Measurements from ENCODE around the gene KCNV2. TPM values are rescaled to one million over a fixed set of nuclear protein-coding genes. Genes with fewer than 3 reads are reported as not detected.

The KCNV2 gene
- total and polyA plus RNA-seq, 3 experiments from 2014 or later: not detected

GRCh38 chr9:2729721-2730120 is 12.4 kb downstream of the KCNV2 start:
- H3K27ac ChIP-seq (ENCODE audit: low read depth, low read length): no peak overlapping the region
- Mint-ChIP-seq H3K27ac (no peak overlapping the region), H3K27me3 (no peaks in the 10 kb centered on the region), H3K4me3 (no peak overlapping the region), H3K9me3 (no peaks in the 10 kb centered on the region), H3K36me3 (peaks cover 0 to 4% (median 0%) of the 10 kb centered on the region in 3 donors), H3K4me1 (peaks cover 0 to 2% (median 0%) of the 10 kb centered on the region in 3 donors)
- ChIA-PET POLR2A (no interaction called here), CTCF (interaction anchor here (0.7 kb wide), 2 partner anchors 11 to 44 kb away, joined by 3 to 4 read pairs; no protein-coding TSS in a partner anchor)
- no peaks in the 10 kb centered on the region for H3K4me1 ChIP-seq (ENCODE audit: insufficient read depth, low read length)
- no peaks in the 10 kb centered on the region for H3K27me3 ChIP-seq (ENCODE audit: insufficient read depth, low read length, poor library complexity, severe bottlenecking)
- no peak for DNase-seq
- no peak overlapping the region for H3K4me3 ChIP-seq (ENCODE audit: low read length)
- no peaks in the 10 kb centered on the region for H3K9me3 ChIP-seq (ENCODE audit: low read length)
- H3K36me3 ChIP-seq (ENCODE audit: insufficient read depth, low read length): no peaks in the 10 kb centered on the region

GRCh38 chr9:2730971-2731370 is 13.7 kb downstream of the KCNV2 start:
- Mint-ChIP-seq H3K27me3 (no peaks in the 10 kb centered on the region), H3K27ac (peak overlapping the region in 1 of 8 donors; percentile 38), H3K4me3 (no peak overlapping the region), H3K4me1 (peaks cover 0 to 2% (median 0%) of the 10 kb centered on the region in 3 donors), H3K36me3 (peaks cover 0 to 5% (median 3%) of the 10 kb centered on the region in 3 donors), H3K9me3 (no peaks in the 10 kb centered on the region)
- POLR2A ChIA-PET: no interaction called here
- Histone ChIP-seq H3K36me3 (ENCODE audit: insufficient read depth, low read length) (no peaks in the 10 kb centered on the region), H3K27ac (ENCODE audit: low read depth, low read length) (no peak overlapping the region), H3K27me3 (ENCODE audit: insufficient read depth, low read length, poor library complexity, severe bottlenecking) (no peaks in the 10 kb centered on the region), H3K4me3 (ENCODE audit: low read length) (no peak overlapping the region), H3K9me3 (ENCODE audit: low read length) (no peaks in the 10 kb centered on the region), H3K4me1 (ENCODE audit: insufficient read depth, low read length) (no peaks in the 10 kb centered on the region)
- CTCF ChIA-PET: no interaction called here
- no peak for DNase-seq

GRCh38 chr9:2732492-2732891 is 15.2 kb downstream of the KCNV2 start:
- Histone ChIP-seq H3K36me3 (ENCODE audit: insufficient read depth, low read length) (no peaks in the 10 kb centered on the region), H3K4me3 (ENCODE audit: low read length) (no peak overlapping the region), H3K27ac (ENCODE audit: low read depth, low read length) (no peak overlapping the region), H3K9me3 (ENCODE audit: low read length) (no peaks in the 10 kb centered on the region), H3K27me3 (ENCODE audit: insufficient read depth, low read length, poor library complexity, severe bottlenecking) (no peaks in the 10 kb centered on the region), H3K4me1 (ENCODE audit: insufficient read depth, low read length) (no peaks in the 10 kb centered on the region)
- POLR2A ChIA-PET: no interaction called here
- H3K27me3 Mint-ChIP-seq: no peaks in the 10 kb centered on the region
- peaks cover 0 to 2% (median 0%) of the 10 kb centered on the region in 3 donors for H3K4me1 Mint-ChIP-seq
- H3K27ac Mint-ChIP-seq: no peak overlapping the region
- H3K36me3 Mint-ChIP-seq: peaks cover 0 to 5% (median 3%) of the 10 kb centered on the region in 3 donors
- CTCF ChIA-PET: no interaction called here
- H3K9me3 Mint-ChIP-seq: no peaks in the 10 kb centered on the region
- H3K4me3 Mint-ChIP-seq: no peak overlapping the region
- DNase-seq: no peak

GRCh38 chr9:2740616-2741015 is 23.3 kb downstream of the KCNV2 start:
- Mint-ChIP-seq H3K4me1 (peaks cover 0 to 5% (median 4%) of the 10 kb centered on the region in 3 donors), H3K27ac (no peak overlapping the region), H3K9me3 (no peaks in the 10 kb centered on the region), H3K4me3 (no peak overlapping the region), H3K36me3 (peaks cover 0 to 10% (median 6%) of the 10 kb centered on the region in 3 donors), H3K27me3 (no peaks in the 10 kb centered on the region)
- no peaks in the 10 kb centered on the region for H3K9me3 ChIP-seq (ENCODE audit: low read length)
- POLR2A ChIA-PET: no interaction called here
- no peaks in the 10 kb centered on the region for H3K4me1 ChIP-seq (ENCODE audit: insufficient read depth, low read length)
- CTCF ChIA-PET: interaction anchor here (1.1 kb wide), 1 partner anchor 11 kb away, joined by 4 read pairs; no protein-coding TSS in a partner anchor
- no peaks in the 10 kb centered on the region for H3K36me3 ChIP-seq (ENCODE audit: insufficient read depth, low read length)
- no peaks in the 10 kb centered on the region for H3K27me3 ChIP-seq (ENCODE audit: insufficient read depth, low read length, poor library complexity, severe bottlenecking)
- H3K4me3 ChIP-seq (ENCODE audit: low read length): no peak overlapping the region
- no peak for DNase-seq
- no peak overlapping the region for H3K27ac ChIP-seq (ENCODE audit: low read depth, low read length)

GRCh38 chr9:2741441-2742158 is 24.3 kb downstream of the KCNV2 start:
- Mint-ChIP-seq H3K4me3 (no peak overlapping the region), H3K27ac (no peak overlapping the region), H3K27me3 (no peaks in the 10 kb centered on the region), H3K9me3 (no peaks in the 10 kb centered on the region), H3K36me3 (peaks cover 0 to 14% (median 4%) of the 10 kb centered on the region in 3 donors), H3K4me1 (peaks cover 0 to 5% (median 4%) of the 10 kb centered on the region in 3 donors)
- Histone ChIP-seq H3K9me3 (ENCODE audit: low read length) (no peaks in the 10 kb centered on the region), H3K36me3 (ENCODE audit: insufficient read depth, low read length) (no peaks in the 10 kb centered on the region), H3K27me3 (ENCODE audit: insufficient read depth, low read length, poor library complexity, severe bottlenecking) (no peaks in the 10 kb centered on the region), H3K27ac (ENCODE audit: low read depth, low read length) (no peak overlapping the region), H3K4me1 (ENCODE audit: insufficient read depth, low read length) (no peaks in the 10 kb centered on the region), H3K4me3 (ENCODE audit: low read length) (no peak overlapping the region)
- CTCF ChIA-PET: interaction anchor here (1.1 kb wide), 1 partner anchor 12 kb away, joined by 4 read pairs; no protein-coding TSS in a partner anchor
- DNase-seq: no peak
- POLR2A ChIA-PET: no interaction called here

GRCh38 chr9:2742214-2742613 is 24.9 kb downstream of the KCNV2 start:
- no peak overlapping the region for H3K4me3 ChIP-seq (ENCODE audit: low read length)
- Mint-ChIP-seq H3K27ac (no peak overlapping the region), H3K27me3 (no peaks in the 10 kb centered on the region), H3K9me3 (no peaks in the 10 kb centered on the region), H3K4me3 (no peak overlapping the region), H3K4me1 (peaks cover 0 to 5% (median 4%) of the 10 kb centered on the region in 3 donors), H3K36me3 (peaks cover 0 to 14% (median 4%) of the 10 kb centered on the region in 3 donors)
- H3K36me3 ChIP-seq (ENCODE audit: insufficient read depth, low read length): no peaks in the 10 kb centered on the region
- ChIA-PET POLR2A (no interaction called here), CTCF (no interaction called here)
- no peaks in the 10 kb centered on the region for H3K9me3 ChIP-seq (ENCODE audit: low read length)
- no peak overlapping the region for H3K27ac ChIP-seq (ENCODE audit: low read depth, low read length)
- DNase-seq: no peak
- no peaks in the 10 kb centered on the region for H3K4me1 ChIP-seq (ENCODE audit: insufficient read depth, low read length)
- no peaks in the 10 kb centered on the region for H3K27me3 ChIP-seq (ENCODE audit: insufficient read depth, low read length, poor library complexity, severe bottlenecking)

GRCh38 chr9:2743937-2744529 is 26.7 kb downstream of the KCNV2 start:
- H3K27ac Mint-ChIP-seq: no peak overlapping the region
- Histone ChIP-seq H3K4me3 (ENCODE audit: low read length) (no peak overlapping the region), H3K27me3 (ENCODE audit: insufficient read depth, low read length, poor library complexity, severe bottlenecking) (no peaks in the 10 kb centered on the region), H3K27ac (ENCODE audit: low read depth, low read length) (no peak overlapping the region), H3K4me1 (ENCODE audit: insufficient read depth, low read length) (no peaks in the 10 kb centered on the region), H3K36me3 (ENCODE audit: insufficient read depth, low read length) (no peaks in the 10 kb centered on the region), H3K9me3 (ENCODE audit: low read length) (no peaks in the 10 kb centered on the region)
- no peaks in the 10 kb centered on the region for H3K9me3 Mint-ChIP-seq
- DNase-seq: no peak
- H3K4me1 Mint-ChIP-seq: peaks cover 0 to 5% (median 4%) of the 10 kb centered on the region in 3 donors
- peaks cover 5 to 14% (median 6%) of the 10 kb centered on the region in 3 donors for H3K36me3 Mint-ChIP-seq
- H3K4me3 Mint-ChIP-seq: no peak overlapping the region
- CTCF ChIA-PET: no interaction called here
- POLR2A ChIA-PET: no interaction called here
- no peaks in the 10 kb centered on the region for H3K27me3 Mint-ChIP-seq

GRCh38 chr9:2745560-2746380 is 28.5 kb downstream of the KCNV2 start:
- Mint-ChIP-seq H3K4me3 (no peak overlapping the region), H3K27ac (peak overlapping the region in 2 of 8 donors; percentile 13 to 54), H3K36me3 (peaks cover 22 to 30% (median 23%) of the 10 kb centered on the region in 3 donors)

More at GRCh38 chr9:2745560-2746380, 28.5 kb downstream of the KCNV2 start:
- ChIA-PET POLR2A (no interaction called here), CTCF (no interaction called here)
- H3K27me3 ChIP-seq (ENCODE audit: insufficient read depth, low read length, poor library complexity, severe bottlenecking): no peaks in the 10 kb centered on the region
- H3K4me3 ChIP-seq (ENCODE audit: low read length): no peak overlapping the region
- no peaks in the 10 kb centered on the region for H3K36me3 ChIP-seq (ENCODE audit: insufficient read depth, low read length)
- no peaks in the 10 kb centered on the region for H3K9me3 ChIP-seq (ENCODE audit: low read length)
- no peak overlapping the region for H3K27ac ChIP-seq (ENCODE audit: low read depth, low read length)
- Mint-ChIP-seq H3K4me1 (peaks cover 0 to 5% (median 4%) of the 10 kb centered on the region in 3 donors), H3K27me3 (no peaks in the 10 kb centered on the region), H3K9me3 (peaks cover 0 to 4% (median 2%) of the 10 kb centered on the region in 5 donors)
- H3K4me1 ChIP-seq (ENCODE audit: insufficient read depth, low read length): no peaks in the 10 kb centered on the region
- DNase-seq: no peak

Measured in CD8-positive, alpha-beta memory T cell (primary cell).